ENCODE results near the gene DPCD.

Gene DPCD

GRCh38 chr10:101578192-101578591 lies 9.9 kb upstream of the DPCD start:
- H4K20me1 ChIP-seq (ENCODE audit: insufficient read depth, low read length): 0 out of 2 replicates have a peak, but pooled peaks cover 5% of the 10 kb centered on the region
- TF ChIP-seq, protein P1, sequence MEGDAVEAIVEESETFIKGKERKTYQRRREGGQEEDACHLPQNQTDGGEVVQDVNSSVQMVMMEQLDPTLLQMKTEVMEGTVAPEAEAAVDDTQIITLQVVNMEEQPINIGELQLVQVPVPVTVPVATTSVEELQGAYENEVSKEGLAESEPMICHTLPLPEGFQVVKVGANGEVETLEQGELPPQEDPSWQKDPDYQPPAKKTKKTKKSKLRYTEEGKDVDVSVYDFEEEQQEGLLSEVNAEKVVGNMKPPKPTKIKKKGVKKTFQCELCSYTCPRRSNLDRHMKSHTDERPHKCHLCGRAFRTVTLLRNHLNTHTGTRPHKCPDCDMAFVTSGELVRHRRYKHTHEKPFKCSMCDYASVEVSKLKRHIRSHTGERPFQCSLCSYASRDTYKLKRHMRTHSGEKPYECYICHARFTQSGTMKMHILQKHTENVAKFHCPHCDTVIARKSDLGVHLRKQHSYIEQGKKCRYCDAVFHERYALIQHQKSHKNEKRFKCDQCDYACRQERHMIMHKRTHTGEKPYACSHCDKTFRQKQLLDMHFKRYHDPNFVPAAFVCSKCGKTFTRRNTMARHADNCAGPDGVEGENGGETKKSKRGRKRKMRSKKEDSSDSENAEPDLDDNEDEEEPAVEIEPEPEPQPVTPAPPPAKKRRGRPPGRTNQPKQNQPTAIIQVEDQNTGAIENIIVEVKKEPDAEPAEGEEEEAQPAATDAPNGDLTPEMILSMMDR (IDR thresholded peaks at IDR 0.05; ENCODE audit: borderline replicate concordance, extremely low read depth, low read length, poor library complexity, severe bottlenecking): no peak
- no peak for TF ChIP-seq EZH2 (IDR thresholded peaks at IDR 0.05; ENCODE audit: borderline replicate concordance, low read depth, low read length, severe bottlenecking)
- H3K4me1 ChIP-seq (ENCODE audit: insufficient read depth, low read length): no peaks in the 10 kb centered on the region; the same call in 1 of the 2 replicates
- no peaks in the 10 kb centered on the region for H3K9me3 ChIP-seq (ENCODE audit: insufficient read depth, low read length, severe bottlenecking)
- DNase-seq: no peak
- no peak overlapping the region for H3K27ac ChIP-seq (ENCODE audit: low read length)
- H3K9ac ChIP-seq (ENCODE audit: low read depth, low read length): no peak overlapping the region
- H3K27me3 ChIP-seq (ENCODE audit: insufficient read depth, low read length, poor library complexity): no peaks in the 10 kb centered on the region
- no peaks in the 10 kb centered on the region for H3K79me2 ChIP-seq (ENCODE audit: insufficient read depth, low read length)
- no peak overlapping the region for H2AFZ ChIP-seq (ENCODE audit: low read depth, low read length)
- no peak for ATAC-seq (ENCODE audit: insufficient read depth, low read depth)
- no peak overlapping the region for H3K4me3 ChIP-seq (ENCODE audit: low read depth in 1 of 2, low read length in 2 of 2)
- H3K36me3 ChIP-seq (ENCODE audit: insufficient read depth, low read length): peaks cover 28% of the 10 kb centered on the region
- no peak overlapping the region for H3K4me2 ChIP-seq (ENCODE audit: insufficient read depth, low read length)

GRCh38 chr10:101578803-101579515 lies 9.2 kb upstream of the DPCD start:
- TF ChIP-seq EZH2 (IDR thresholded peaks at IDR 0.05; ENCODE audit: borderline replicate concordance, low read depth, low read length, severe bottlenecking): no peak
- TF ChIP-seq, protein P1 (IDR thresholded peaks at IDR 0.05; ENCODE audit: borderline replicate concordance, extremely low read depth, low read length, poor library complexity, severe bottlenecking): no peak
- no peak for ATAC-seq (ENCODE audit: insufficient read depth, low read depth)
- H3K79me2 ChIP-seq (ENCODE audit: insufficient read depth, low read length): no peaks in the 10 kb centered on the region

DNA sequence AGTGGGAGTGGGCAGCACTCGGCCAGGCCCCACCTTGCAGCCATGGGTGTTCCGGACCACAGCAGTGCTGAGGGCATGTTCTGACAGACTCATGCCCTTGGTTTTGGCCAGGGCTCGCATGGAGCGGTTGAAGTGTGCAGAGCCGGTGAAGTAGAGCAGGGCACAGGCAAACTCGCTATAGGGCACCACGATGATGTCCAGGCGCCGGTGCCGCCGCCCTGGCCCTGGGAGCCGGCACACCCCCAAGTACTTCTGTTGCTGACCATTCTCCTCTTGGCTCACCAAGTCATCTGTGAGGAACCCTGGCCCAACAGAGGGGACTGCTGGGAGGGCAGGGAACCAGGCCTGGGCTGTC lies 8.6 kb upstream of the DPCD start:
- no peak for ATAC-seq (ENCODE audit: insufficient read depth, low read depth)
- no peaks in the 10 kb centered on the region for H3K9me3 ChIP-seq (ENCODE audit: insufficient read depth, low read length, severe bottlenecking)
- H3K27ac ChIP-seq (ENCODE audit: low read length): no peak overlapping the region
- H4K20me1 ChIP-seq (ENCODE audit: insufficient read depth, low read length): 0 out of 2 replicates have a peak, but pooled peaks cover 5% of the 10 kb centered on the region
- H3K9ac ChIP-seq (ENCODE audit: low read depth, low read length): no peak overlapping the region
- H3K36me3 ChIP-seq (ENCODE audit: insufficient read depth, low read length): peaks cover 35% of the 10 kb centered on the region
- H2AFZ ChIP-seq (ENCODE audit: low read depth, low read length): no peak overlapping the region
- H3K4me2 ChIP-seq (ENCODE audit: insufficient read depth, low read length): no peak overlapping the region
- TF ChIP-seq, protein P1 (IDR thresholded peaks at IDR 0.05; ENCODE audit: borderline replicate concordance, extremely low read depth, low read length, poor library complexity, severe bottlenecking): no peak
- H3K79me2 ChIP-seq (ENCODE audit: insufficient read depth, low read length): no peaks in the 10 kb centered on the region
- H3K27me3 ChIP-seq (ENCODE audit: insufficient read depth, low read length, poor library complexity): no peaks in the 10 kb centered on the region
- H3K4me1 ChIP-seq (ENCODE audit: insufficient read depth, low read length): no peaks in the 10 kb centered on the region; the same call in 1 of the 2 replicates
- H3K4me3 ChIP-seq (ENCODE audit: low read depth in 1 of 2, low read length in 2 of 2): no peak overlapping the region
- DNase-seq: no peak

More at GRCh38 chr10:101578803-101579515, 9.2 kb upstream of the DPCD start:
- Histone ChIP-seq H3K27me3 (ENCODE audit: insufficient read depth, low read length, poor library complexity) (no peaks in the 10 kb centered on the region), H3K27ac (ENCODE audit: low read length) (no peak overlapping the region), H3K36me3 (ENCODE audit: insufficient read depth, low read length) (peaks cover 33% of the 10 kb centered on the region), H3K4me1 (ENCODE audit: insufficient read depth, low read length) (no peaks in the 10 kb centered on the region; the same call in 1 of the 2 replicates), H3K9ac (ENCODE audit: low read depth, low read length) (no peak overlapping the region), H2AFZ (ENCODE audit: low read depth, low read length) (no peak overlapping the region), H3K9me3 (ENCODE audit: insufficient read depth, low read length, severe bottlenecking) (no peaks in the 10 kb centered on the region), H3K4me2 (ENCODE audit: insufficient read depth, low read length) (no peak overlapping the region), H3K4me3 (ENCODE audit: low read depth in 1 of 2, low read length in 2 of 2) (no peak overlapping the region), H4K20me1 (ENCODE audit: insufficient read depth, low read length) (0 out of 2 replicates have a peak, but pooled peaks cover 5% of the 10 kb centered on the region)
- no peak for DNase-seq
